OCI-LY1 (cell line): ENCODE measurements around the gene USP53.

ENCODE experiments used
- H2AFZ ChIP-seq: fragments of 200-600 bp; sonication (generic), shearing (Covaris generic); 2 replicates; pipeline ENCODE4 v1.6.0; 2014; ENCODE audit warnings: antibody characterized with exemption, mild to moderate bottlenecking, low read length
- H3F3A ChIP-seq: fragments of 200-600 bp; sonication (generic), shearing (Covaris generic); 2 replicates; pipeline ENCODE4 v1.6.0; 2014; ENCODE audit warnings: mild to moderate bottlenecking, antibody characterized with exemption, low read length, moderate library complexity; ENCODE audit not compliant: insufficient read depth
- H3K27ac ChIP-seq: fragments of 200-600 bp; sonication (generic); 2 replicates; pipeline ENCODE4 v1.5.1; 2014; ENCODE audit warnings: low read length, mixed run types, mild to moderate bottlenecking, low read depth; ENCODE audit not compliant: poor library complexity, severe bottlenecking
- H3K27me3 ChIP-seq: fragments of 200-600 bp; sonication (generic); 2 replicates; pipeline ENCODE4 v1.6.0; 2014; ENCODE audit warnings: antibody characterized with exemption, mild to moderate bottlenecking, low read length, moderate library complexity; ENCODE audit not compliant: insufficient read depth
- H3K36me3 ChIP-seq: fragments of 200-600 bp; sonication (generic); 2 replicates; pipeline ENCODE4 v1.6.1; 2014; ENCODE audit warnings: mild to moderate bottlenecking, antibody characterized with exemption, low read length, moderate library complexity, mixed read lengths; ENCODE audit not compliant: insufficient read depth
- H3K4me1 ChIP-seq: fragments of 200-600 bp; sonication (generic); 2 replicates; pipeline ENCODE4 v1.5.1; 2014; ENCODE audit warnings: mild to moderate bottlenecking, low read length, moderate library complexity; ENCODE audit not compliant: insufficient read depth, severe bottlenecking
- H3K4me2 ChIP-seq: fragments of 200-600 bp; sonication (generic), shearing (Covaris generic); 2 replicates; pipeline ENCODE4 v1.6.1; 2014; ENCODE audit warnings: low read length
- H3K4me3 ChIP-seq: fragments of 200-600 bp; sonication (generic); 2 replicates; pipeline ENCODE4 v1.5.1; 2014; ENCODE audit warnings: low read length, low read depth, mild to moderate bottlenecking, mixed read lengths; ENCODE audit not compliant: poor library complexity, severe bottlenecking
- H3K79me2 ChIP-seq: fragments of 200-600 bp; shearing (Covaris generic); 2 replicates; pipeline ENCODE4 v1.6.1; 2016; ENCODE audit warnings: mixed run types, low read length, mixed read lengths; ENCODE audit not compliant: insufficient read depth
- H3K9ac ChIP-seq: fragments of 200-600 bp; sonication (generic), shearing (Covaris generic); 2 replicates; pipeline ENCODE4 v1.6.1; 2014; ENCODE audit warnings: mild to moderate bottlenecking, low read length, mixed read lengths
- H3K9me2 ChIP-seq: fragments of 200-600 bp; sonication (generic), shearing (Covaris generic); 2 replicates; pipeline ENCODE4 v1.6.1; 2014; ENCODE audit warnings: low read depth, mild to moderate bottlenecking, low read length, mixed read lengths
- H3K9me3 ChIP-seq: fragments of 200-600 bp; shearing (Covaris generic); 2 replicates; pipeline ENCODE4 v1.6.1; 2014; ENCODE audit warnings: low read length, mixed read lengths
- H4K20me1 ChIP-seq: fragments of 200-600 bp; sonication (generic), shearing (Covaris generic); 2 replicates; pipeline ENCODE4 v1.6.0; 2016; ENCODE audit warnings: mild to moderate bottlenecking, low read length; ENCODE audit not compliant: insufficient read depth
- CTCF ChIP-seq: fragments of 200-600 bp; sonication (generic), shearing (Covaris generic); IDR thresholded peaks from 2 replicates; pipeline ENCODE4 v1.5.1; 2017; ENCODE audit warnings: mild to moderate bottlenecking, antibody characterized with exemption, low read length, moderate library complexity, mixed read lengths
- EZH2 ChIP-seq: fragments of 200-600 bp; sonication (generic), shearing (Covaris generic); IDR thresholded peaks from 2 replicates; pipeline ENCODE4 v1.8.0; 2017; ENCODE audit warnings: borderline replicate concordance, mixed run types, mild to moderate bottlenecking, antibody characterized with exemption, low read length, moderate library complexity, mixed read lengths

The USP53 gene

GRCh38 chr4:119212234-119212963 lies at the start of gene USP53:
Gene USP53, plus strand, starts transcription at chr4:119212713. Its CDS starts 27,047 bp downstream, at chr4:119239760.
- no peaks in the 10 kb centered on the region for H3K27me3 ChIP-seq
- peak within 1 kb of the TSS; percentile 91 for H3K27ac ChIP-seq
- H3K79me2 ChIP-seq = peaks cover 30% of the 10 kb centered on the region
- H3K9me3 ChIP-seq = no peaks in the 10 kb centered on the region
- H3K9ac ChIP-seq = peak within 1 kb of the TSS; percentile 76
- no peaks in the 10 kb centered on the region for H4K20me1 ChIP-seq
- peak within 1 kb of the TSS; percentile 71 for H3K4me3 ChIP-seq
- peaks cover 5% of the 10 kb centered on the region; the same call in 1 of the 2 replicates for H3K36me3 ChIP-seq
- no peak for TF ChIP-seq EZH2
- no peak for TF ChIP-seq CTCF
- H2AFZ ChIP-seq = peak within 1 kb of the TSS; percentile 45; the same call in 1 of the 2 replicates
- peak within 1 kb of the TSS; percentile 90 for H3K4me2 ChIP-seq
- H3K9me2 ChIP-seq = no peaks in the 10 kb centered on the region
- H3F3A ChIP-seq = no peaks in the 10 kb centered on the region
- H3K4me1 ChIP-seq = peaks cover 33% of the 10 kb centered on the region

GRCh38 chr4:119165767-119166166 lies 46.7 kb upstream of the USP53 start:
- no peaks in the 10 kb centered on the region for H3K36me3 ChIP-seq
- no peaks in the 10 kb centered on the region for H3K79me2 ChIP-seq
- no peaks in the 10 kb centered on the region for H3F3A ChIP-seq
- H3K4me2 ChIP-seq = no peak overlapping the region
- H3K9ac ChIP-seq = no peak overlapping the region
- H4K20me1 ChIP-seq = no peaks in the 10 kb centered on the region
- no peak overlapping the region for H2AFZ ChIP-seq
- H3K4me3 ChIP-seq = no peak overlapping the region
- H3K4me1 ChIP-seq = no peaks in the 10 kb centered on the region
- H3K27me3 ChIP-seq = no peaks in the 10 kb centered on the region
- no peak for TF ChIP-seq CTCF
- H3K27ac ChIP-seq = no peak overlapping the region
- no peaks in the 10 kb centered on the region for H3K9me2 ChIP-seq
- no peaks in the 10 kb centered on the region for H3K9me3 ChIP-seq

GRCh38 chr4:119170195-119170594 lies 42.3 kb upstream of the USP53 start:
- no peak overlapping the region for H3K4me3 ChIP-seq
- H3K4me2 ChIP-seq = no peak overlapping the region
- no peaks in the 10 kb centered on the region for H3K79me2 ChIP-seq
- no peaks in the 10 kb centered on the region for H3K4me1 ChIP-seq
- H3K9me2 ChIP-seq = no peaks in the 10 kb centered on the region
- H3K27me3 ChIP-seq = no peaks in the 10 kb centered on the region
- TF ChIP-seq CTCF (no peak), EZH2 (no peak)
- H3K27ac ChIP-seq = no peak overlapping the region
- no peak overlapping the region for H3K9ac ChIP-seq
- no peaks in the 10 kb centered on the region for H3K9me3 ChIP-seq
- H2AFZ ChIP-seq = no peak overlapping the region
- no peaks in the 10 kb centered on the region for H3K36me3 ChIP-seq
- no peaks in the 10 kb centered on the region for H3F3A ChIP-seq
- H4K20me1 ChIP-seq = no peaks in the 10 kb centered on the region
